IMR-90 (cell line): Measurements from ENCODE around the gene TSR3. TPM values are rescaled to one million over a fixed set of nuclear protein-coding genes. Genes with fewer than 3 reads are reported as not detected.

Experiments used
- ATAC-seq: fragments of 200-7000 bp; cut with Tn5 transposase; 2 replicates; pipeline ENCODE4 v1.9.1; 2020; ENCODE audit warnings: low read depth, mild to moderate bottlenecking, moderate library complexity
- BruUV-seq: library from RNA; stranded (reverse); fragments of 400-500 nt; replicated peaks from 2 replicates; lab custom pipeline; 2021; lab: Mats Ljungman, UMichigan
- CTCF ChIA-PET: fragments of 300-600 bp; formaldehyde crosslinking; extraction: SDS; loops from one replicate; lab custom pipeline; 2021; ENCODE audit warnings: antibody characterized with exemption; lab: Yijun Ruan, JAX
- POLR2A ChIA-PET: fragments of 300-600 bp; sonication (Branson Sonifier 250); formaldehyde crosslinking; loops from one replicate; lab custom pipeline; 2022; ENCODE audit warnings: antibody characterized with exemption; ENCODE audit not compliant: unreplicated experiment; lab: Charles Lee
- DNase-seq: peaks from one replicate; pipeline ENCODE4 v3.0.0; 2013
- H2AFZ ChIP-seq: replicated peaks from 2 replicates; pipeline ENCODE3; 2013; ENCODE audit warnings: low read length, mild to moderate bottlenecking; ENCODE audit not compliant: poor library complexity
- H2AK5ac ChIP-seq: 2 replicates; pipeline ENCODE4 v1.6.1; 2013; ENCODE audit warnings: low read depth, low read length, inconsistent platforms
- H2AK9ac ChIP-seq: replicated peaks from 2 replicates; pipeline ENCODE3; 2013; ENCODE audit warnings: mild to moderate bottlenecking, low read depth, low read length, moderate library complexity; ENCODE audit not compliant: poor library complexity
- H2BK120ac ChIP-seq: 2 replicates; pipeline ENCODE4 v1.6.1; 2013; ENCODE audit warnings: low read depth, low read length, inconsistent platforms
- H2BK15ac ChIP-seq: 3 replicates; pipeline ENCODE4 v1.6.1; 2013; ENCODE audit warnings: low read depth, low read length, inconsistent platforms
- H2BK20ac ChIP-seq: 2 replicates; pipeline ENCODE4 v1.6.1; 2013; ENCODE audit warnings: low read depth, mild to moderate bottlenecking, inconsistent platforms, low read length, moderate library complexity
- H2BK5ac ChIP-seq: 2 replicates; pipeline ENCODE4 v1.6.1; 2013; ENCODE audit warnings: mild to moderate bottlenecking, low read depth, low read length, inconsistent platforms; ENCODE audit not compliant: poor library complexity, severe bottlenecking
- H3K14ac ChIP-seq: replicated peaks from 2 replicates; pipeline ENCODE4 v1.6.1; 2013; ENCODE audit warnings: low read depth, low read length, inconsistent platforms
- H3K18ac ChIP-seq: 2 replicates; pipeline ENCODE4 v1.6.1; 2013; ENCODE audit warnings: low read depth, low read length, control low read depth
- H3K23ac ChIP-seq: 2 replicates; pipeline ENCODE4 v1.6.1; 2013; ENCODE audit warnings: low read depth, low read length, inconsistent platforms
- H3K27ac ChIP-seq: 2 replicates; pipeline ENCODE4 v1.5.1; 2013; ENCODE audit warnings: mild to moderate bottlenecking, control low read depth, low read length; ENCODE audit not compliant: insufficient read depth
- H3K27me3 ChIP-seq: 2 replicates; pipeline ENCODE4 v1.6.1; 2013; ENCODE audit warnings: low read length; ENCODE audit not compliant: control insufficient read depth, insufficient read depth
- H3K36me3 ChIP-seq: 2 replicates; pipeline ENCODE4 v1.6.1; 2013; ENCODE audit warnings: low read length, mixed read lengths; ENCODE audit not compliant: control insufficient read depth, insufficient read depth
- H3K4ac ChIP-seq: 2 replicates; pipeline ENCODE4 v1.6.1; 2013; ENCODE audit warnings: low read depth, low read length, inconsistent platforms
- H3K4me1 ChIP-seq: 2 replicates; pipeline ENCODE4 v1.6.1; 2013; ENCODE audit warnings: low read length, mixed read lengths; ENCODE audit not compliant: control insufficient read depth, insufficient read depth
- H3K4me2 ChIP-seq: 2 replicates; pipeline ENCODE4 v1.6.1; 2013; ENCODE audit warnings: low read depth, mild to moderate bottlenecking, control low read depth, low read length, moderate library complexity
- H3K4me3 ChIP-seq: 2 replicates; pipeline ENCODE4 v1.5.1; 2013; ENCODE audit warnings: low read depth, mild to moderate bottlenecking, control low read depth, low read length, moderate library complexity; ENCODE audit not compliant: insufficient read depth
- H3K56ac ChIP-seq: 2 replicates; pipeline ENCODE4 v1.6.1; 2013; ENCODE audit warnings: low read length, inconsistent platforms; ENCODE audit not compliant: insufficient read depth; ENCODE audit errors: extremely low read depth
- H3K79me1 ChIP-seq, 2 experiments: 2 replicates each; pipeline ENCODE4 v1.6.1; 2013; ENCODE audit warnings: low read length in 2 of 2, inconsistent platforms in 1 of 2, low read depth in 1 of 2
- H3K9ac ChIP-seq: 2 replicates; pipeline ENCODE4 v1.6.1; 2013; ENCODE audit warnings: low read depth, low read length, control low read depth
- H3K9me1 ChIP-seq: 2 replicates; pipeline ENCODE4 v1.6.1; 2013; ENCODE audit warnings: low read length, inconsistent platforms; ENCODE audit not compliant: insufficient read depth
- H3K9me3 ChIP-seq: 2 replicates; pipeline ENCODE4 v1.6.1; 2013; ENCODE audit warnings: low read length; ENCODE audit not compliant: control insufficient read depth, insufficient read depth
- H4K20me1 ChIP-seq: 2 replicates; pipeline ENCODE4 v1.6.1; 2013; ENCODE audit warnings: low read length, inconsistent platforms; ENCODE audit not compliant: insufficient read depth
- H4K5ac ChIP-seq: 2 replicates; pipeline ENCODE4 v1.6.1; 2013; ENCODE audit warnings: mild to moderate bottlenecking, low read depth, low read length, control low read depth
- H4K8ac ChIP-seq, 2 experiments: 2 replicates each; pipeline ENCODE4 v1.6.1; 2013; ENCODE audit warnings: low read depth in 2 of 2, low read length in 2 of 2, control low read depth in 1 of 2, inconsistent platforms in 1 of 2
- H4K91ac ChIP-seq: 2 replicates; pipeline ENCODE4 v1.6.1; 2013; ENCODE audit warnings: low read depth, low read length, inconsistent platforms; ENCODE audit not compliant: insufficient read depth
- BHLHE40 ChIP-seq: fragments of 150-350 bp; IDR thresholded peaks from 2 replicates; pipeline ENCODE4 v1.6.1; 2016; ENCODE audit warnings: mild to moderate bottlenecking, low read depth, low read length
- FOS ChIP-seq: fragments of 150-350 bp; IDR thresholded peaks from 2 replicates; pipeline ENCODE4 v1.6.1; 2016; ENCODE audit warnings: low read depth, low read length
- MAFK ChIP-seq: IDR thresholded peaks from 2 replicates; pipeline ENCODE4 v1.6.1; 2012; ENCODE audit warnings: low read depth, low read length, improper control_type of control experiment
- MAZ ChIP-seq: IDR thresholded peaks from 2 replicates; pipeline ENCODE4 v1.6.1; 2012; ENCODE audit warnings: low read depth, mild to moderate bottlenecking, low read length, improper control_type of control experiment, moderate library complexity, borderline replicate concordance
- RAD21 ChIP-seq: IDR thresholded peaks from 2 replicates; pipeline ENCODE4 v1.6.1; 2012; ENCODE audit warnings: low read length, improper control_type of control experiment
- RCOR1 ChIP-seq: IDR thresholded peaks from 2 replicates; pipeline ENCODE4 v1.6.1; 2012; ENCODE audit warnings: mild to moderate bottlenecking, low read length, improper control_type of control experiment; ENCODE audit not compliant: insufficient replicate concordance
- WGBS, 2 experiments: methylation state at CpG; one replicate each; pipeline versions ENCODE4 v1.1.5 to v1.1.7; 2013; ENCODE audit warnings: missing lambda C conversion rate in 2 of 2; ENCODE audit not compliant: insufficient read length in 1 of 2; ENCODE audit errors: extremely low coverage in 2 of 2; 5-methylcytosine and 5-hydroxymethylcytosine counted together
- dilution Hi-C: fragments of 300-500 bp; cut with HindIII; formaldehyde crosslinking; loops from one replicate; pipeline ENCODE4 v1.14.3; 2018; ENCODE audit warnings: low sequenced_read_pairs; ENCODE audit not compliant: unreplicated experiment
- in situ Hi-C: fragments of 300-500 bp; cut with MboI; formaldehyde crosslinking; loops from 3 replicates; pipeline ENCODE4 v1.14.3; 2019; ENCODE audit warnings: low sequenced_read_pairs, inconsistent platforms, mixed read lengths
- intact Hi-C: fragments of 100-400 bp; cut with micrococcal nuclease; formaldehyde crosslinking; loops from 2 replicates; pipeline ENCODE4 v1.10.0; 2022
- polyA plus RNA-seq, 3 experiments: library from polyadenylated mRNA; depleted of rRNA; stranded (reverse); fragments of >200 nt; gene quantifications; 2 replicates each; pipeline ENCODE4 v1.2.3, GENCODE V29; 2012; ENCODE audit warnings: low replicate concordance in 1 of 3
- total RNA-seq: library from RNA; depleted of rRNA; stranded (reverse); fragments of >200 nt; gene quantifications from 2 replicates; pipeline ENCODE4 v1.2.3, GENCODE V29; 2012

TSR3 gene
- total and polyA plus RNA-seq, 2 of the 4 experiments (the other 2 are of a cell fraction): 38.0 to 52.9 TPM

- Histone ChIP-seq H2BK15ac (no peak overlapping the region), H4K20me1 (no peaks in the 10 kb centered on the region; the same call in 1 of the 2 replicates), H3K27me3 (peaks cover 2% of the 10 kb centered on the region; the same call in 1 of the 2 replicates), H3K56ac (no peak overlapping the region), H3K4me3 (no peak overlapping the region), H2BK5ac (no peak overlapping the region), H3K4me2 (no peak overlapping the region), H4K91ac (no peak overlapping the region), H2AK5ac (no peak overlapping the region; the same call in 1 of the 2 replicates), H3K79me1 (no peaks in the 10 kb centered on the region), H2BK120ac (no peak overlapping the region), H3K9me3 (no peaks in the 10 kb centered on the region), H3K36me3 (no peaks in the 10 kb centered on the region), H3K4ac (no peak overlapping the region), H3K4me1 (0 out of 2 replicates have a peak, but pooled peaks cover 2% of the 10 kb centered on the region), H3K14ac (no peak overlapping the region), H3K18ac (no peak overlapping the region), H4K5ac (no peak overlapping the region), H3K9ac (no peak overlapping the region), H2AFZ (no peak overlapping the region), H4K8ac (no peak overlapping the region), H3K9me1 (no peaks in the 10 kb centered on the region), H2AK9ac (no peak overlapping the region), H3K27ac (no peak overlapping the region), H2BK20ac (no peak overlapping the region), H3K23ac (no peak overlapping the region)
- WGBS, 2 experiments: 90% methylated on average over 25 of the region's 39 CpGs; no CpG with 5 or more reads in 1 of the 2 experiments
- intact Hi-C loops: no loop called here
- in situ Hi-C loops: no loop called here
- dilution Hi-C loops: no loop called here
- CTCF ChIA-PET: no interaction called here
- TF ChIP-seq BHLHE40 (no peak), RAD21 (no peak), MAZ (no peak), MAFK (no peak), FOS (no peak), RCOR1 (no peak)
- POLR2A ChIA-PET: no interaction called here
- no TSS peak for BruUV-seq
- ATAC-seq (no peak), DNase-seq (no peak)
Measured at GRCh38 chr16:1341495-1342420, 9.9 kb downstream of the TSR3 start.
